Gastroesophageal sphincter (tissue), 3 donors: ENCODE data around the gene UBE2J1.

Source experiments
- CTCF ChIP-seq, 4 experiments: fragments of 200-600 bp in 2 of 4; fragments of 450-650 bp in 2 of 4; sonication (generic) in 1 of 4; IDR thresholded peaks; one replicate each; pipeline ENCODE4 v1.5.1; 2017 to 2019; ENCODE audit warnings: antibody characterized with exemption in 4 of 4, mild to moderate bottlenecking in 2 of 4, moderate library complexity in 2 of 4
- EP300 ChIP-seq: sonication (generic); formaldehyde crosslinking; IDR thresholded peaks from one replicate; pipeline ENCODE4 v1.6.1; 2017; ENCODE audit warnings: antibody characterized with exemption, mild to moderate bottlenecking
- POLR2A ChIP-seq, 2 donors: fragments of 450-650 bp; IDR thresholded peaks; one replicate each; pipeline ENCODE4 v1.6.1; 2017; ENCODE audit warnings: antibody characterized with exemption in 2 of 2, mild to moderate bottlenecking in 2 of 2, moderate library complexity in 1 of 2
- POLR2AphosphoS5 ChIP-seq: sonication (generic); formaldehyde crosslinking; IDR thresholded peaks from one replicate; pipeline ENCODE4 v1.6.1; 2017; ENCODE audit warnings: antibody characterized with exemption

GRCh38 chr6:89356642-89357170, 4.2 kb upstream of the UBE2J1 start:
- TF ChIP-seq CTCF (IDR thresholded peaks at IDR 0.05) (no peak), EP300 (no peak), POLR2AphosphoS5 (no peak), POLR2A (IDR thresholded peaks at IDR 0.05) (no peak)
